HAP-1 (cell line): Measurements from ENCODE around the gene MRPL46.
A peak's percentile ranks its signal among the peaks of the same experiment; 100 is the strongest.
"Not testable (repeated sequence)": the region's sequence is repeated elsewhere in the genome, so short reads cannot be mapped to it uniquely, and the experiment has no call there.

Source experiments
- DNase-seq, 2 experiments: peaks; one replicate each; pipeline ENCODE4 v3.0.0-alpha.2; 2016 to 2020; ENCODE audit warnings: low spot score in 2 of 2
- H3K27me3 ChIP-seq: fragments of 250-450 bp; sonication (Bioruptor Pico); 2 replicates; pipeline ENCODE4 v1.5.1; 2020; ENCODE audit warnings: low read depth, mild to moderate bottlenecking, moderate library complexity
- H3K36me3 ChIP-seq: fragments of 250-450 bp; sonication (Bioruptor Pico); replicated peaks from 2 replicates; pipeline ENCODE4 v1.5.1; 2020; ENCODE audit warnings: mild to moderate bottlenecking
- H3K4me1 ChIP-seq: fragments of 250-450 bp; sonication (Bioruptor Pico); 2 replicates; pipeline ENCODE4 v1.5.1; 2020; ENCODE audit warnings: mild to moderate bottlenecking
- H3K4me3 ChIP-seq: fragments of 250-450 bp; sonication (Bioruptor Pico); 2 replicates; pipeline ENCODE4 v1.5.1; 2020; ENCODE audit warnings: mild to moderate bottlenecking, moderate library complexity
- H3K9me3 ChIP-seq: fragments of 250-450 bp; sonication (Bioruptor Pico); 2 replicates; pipeline ENCODE4 v1.5.1; 2020; ENCODE audit warnings: mild to moderate bottlenecking, moderate library complexity
- in situ Hi-C: fragments of 300-500 bp; cut with MboI; formaldehyde crosslinking; loops from 3 replicates; pipeline ENCODE4 v1.14.3; 2020; ENCODE audit warnings: low sequenced_read_pairs, inconsistent platforms, mixed read lengths

The MRPL46 gene

GRCh38 chr15:88470625-88471372 is 3.6 kb upstream of the MRPL46 start:
- DNase-seq = peak in 1 of 2 experiments; percentile 59
- in situ Hi-C loops = no loop called here
- Histone ChIP-seq H3K27me3 (no peaks in the 10 kb centered on the region), H3K36me3 (peaks cover 49% of the 10 kb centered on the region), H3K9me3 (no peaks in the 10 kb centered on the region), H3K4me1 (peaks cover 27% of the 10 kb centered on the region), H3K4me3 (no peak overlapping the region)

DNA sequence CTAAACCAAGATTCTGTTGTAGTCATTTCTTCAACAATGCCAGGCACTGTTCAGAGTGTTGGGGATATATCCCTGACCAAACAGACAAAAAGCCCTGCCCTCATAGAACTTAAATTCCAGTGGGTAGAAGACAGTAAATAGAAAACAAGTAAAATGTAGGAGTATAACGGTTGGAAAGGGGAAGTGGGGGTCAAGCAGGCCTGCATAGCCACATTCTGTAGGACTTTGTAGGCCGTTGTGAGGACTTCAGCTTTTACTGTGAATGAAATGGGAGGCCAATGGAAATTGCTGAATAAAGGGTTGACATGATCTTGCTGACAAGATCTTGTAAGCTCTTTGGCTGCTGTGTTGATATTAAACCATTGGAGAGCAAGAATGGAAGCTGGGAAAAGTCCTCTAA is 2.1 kb upstream of the MRPL46 start:
- Histone ChIP-seq H3K27me3 (no peaks in the 10 kb centered on the region), H3K36me3 (peaks cover 58% of the 10 kb centered on the region), H3K4me3 (no peak overlapping the region), H3K4me1 (peaks cover 27% of the 10 kb centered on the region), H3K9me3 (no peaks in the 10 kb centered on the region)
- in situ Hi-C loops = loop anchor here (5.0 kb wide), 1 partner anchor 433 kb away; no protein-coding TSS in a partner anchor
- no peak for DNase-seq

DNA sequence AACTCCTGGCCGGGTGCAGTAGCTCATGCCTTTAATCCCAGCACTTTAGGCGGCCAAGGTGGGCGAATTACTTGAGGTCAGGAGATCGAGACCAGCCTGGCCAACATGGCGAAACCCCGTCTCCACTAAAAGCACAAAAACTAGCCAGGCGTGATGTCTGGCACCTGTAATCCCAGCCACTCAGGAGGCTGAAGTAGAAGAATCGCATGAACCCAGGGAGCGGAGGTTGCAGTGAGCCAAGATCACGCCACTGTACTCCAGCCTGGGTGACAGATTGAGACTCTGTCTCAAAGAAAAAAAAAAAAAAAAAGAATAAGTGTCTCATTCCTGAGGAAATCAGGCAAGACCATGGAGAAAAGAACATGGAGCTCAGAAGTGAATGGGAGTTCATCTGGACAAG is 1.5 kb upstream of the MRPL46 start:
- Histone ChIP-seq H3K36me3 (peaks cover 63% of the 10 kb centered on the region), H3K4me1 (peaks cover 27% of the 10 kb centered on the region), H3K4me3 (peak overlapping the region; percentile 85)
- in situ Hi-C loops = loop anchor here (5.0 kb wide), 1 partner anchor 434 kb away; no protein-coding TSS in a partner anchor
- not testable (repeated sequence) for H3K27me3 ChIP-seq, H3K9me3 ChIP-seq
- peak in 1 of 2 experiments; percentile 4 for DNase-seq

- peak; percentile 47 to 74 for DNase-seq
- in situ Hi-C loops = loop anchor here (5.0 kb wide), 1 partner anchor 434 kb away; no protein-coding TSS in a partner anchor
- H3K4me3 ChIP-seq = peak overlapping the region; percentile 85
Observed at GRCh38 chr15:88467935-88468528, 844 bp upstream of the MRPL46 start.

DNA sequence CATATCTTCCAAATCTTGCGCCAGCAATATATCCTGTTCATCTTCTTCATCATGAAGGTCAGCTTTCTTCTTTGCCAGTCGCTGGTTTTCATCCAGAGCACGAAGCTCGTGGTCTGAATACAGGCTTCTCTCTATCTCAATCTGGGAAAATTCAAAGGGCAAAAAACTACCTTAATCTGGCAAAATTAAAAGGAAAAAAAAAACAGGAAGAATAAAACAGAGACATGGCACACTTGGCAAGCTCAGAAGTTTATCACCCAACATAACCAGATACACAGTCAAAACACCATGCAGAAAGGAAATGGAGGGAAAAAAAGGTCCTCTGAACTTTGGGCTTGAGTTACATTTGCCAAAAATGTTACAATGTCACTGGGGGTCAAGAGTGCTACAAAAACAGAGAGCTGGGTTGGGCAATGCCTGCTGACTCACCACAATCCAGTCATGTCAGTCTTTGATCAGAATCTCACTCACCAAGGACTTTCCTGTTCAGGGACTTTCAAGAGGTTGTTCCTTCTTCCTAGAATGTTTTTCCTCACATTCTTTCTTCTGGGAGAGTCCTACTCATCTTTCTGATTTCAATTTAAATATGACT is 1.5 kb downstream of the MRPL46 start:
- H3K27me3 ChIP-seq = no peaks in the 10 kb centered on the region
- H3K36me3 ChIP-seq = peaks cover 65% of the 10 kb centered on the region
- no peak for DNase-seq
- in situ Hi-C loops = loop anchor here (5.0 kb wide), 1 partner anchor 437 kb away; no protein-coding TSS in a partner anchor
- no peaks in the 10 kb centered on the region for H3K9me3 ChIP-seq
- peaks cover 20% of the 10 kb centered on the region for H3K4me1 ChIP-seq
- peak overlapping the region; percentile 85; the same call in 1 of the 2 replicates for H3K4me3 ChIP-seq

More at GRCh38 chr15:88467935-88468528, 844 bp upstream of the MRPL46 start:
- Histone ChIP-seq H3K36me3 (peaks cover 63% of the 10 kb centered on the region), H3K9me3 (no peaks in the 10 kb centered on the region), H3K27me3 (no peaks in the 10 kb centered on the region), H3K4me1 (peaks cover 27% of the 10 kb centered on the region)

GRCh38 chr15:88463870-88464532 is 3.2 kb downstream of the MRPL46 start:
- Histone ChIP-seq H3K36me3 (peaks cover 61% of the 10 kb centered on the region), H3K4me1 (peaks cover 14% of the 10 kb centered on the region), H3K9me3 (no peaks in the 10 kb centered on the region), H3K27me3 (no peaks in the 10 kb centered on the region), H3K4me3 (no peak overlapping the region)
- in situ Hi-C loops = no loop called here
- no peak for DNase-seq

- Histone ChIP-seq H3K36me3 (peaks cover 23% of the 10 kb centered on the region), H3K4me3 (no peak overlapping the region), H3K27me3 (no peaks in the 10 kb centered on the region), H3K9me3 (no peaks in the 10 kb centered on the region), H3K4me1 (no peaks in the 10 kb centered on the region)
- in situ Hi-C loops = no loop called here
- DNase-seq = no peak
Observed at GRCh38 chr15:88456733-88457132, 10.5 kb downstream of the MRPL46 start.

- H3K4me3 ChIP-seq = no peak overlapping the region
- in situ Hi-C loops = no loop called here
- H3K4me1 ChIP-seq = no peaks in the 10 kb centered on the region
- 0 out of 2 replicates have a peak, but pooled peaks cover 2% of the 10 kb centered on the region for H3K27me3 ChIP-seq
- DNase-seq = peak; percentile 77 to 85
- H3K36me3 ChIP-seq = peaks cover 16% of the 10 kb centered on the region
- H3K9me3 ChIP-seq = no peaks in the 10 kb centered on the region
Observed at GRCh38 chr15:88454867-88455810, 12.0 kb downstream of the MRPL46 start.

GRCh38 chr15:88454236-88454635 is 13.0 kb downstream of the MRPL46 start:
- Histone ChIP-seq H3K27me3 (0 out of 2 replicates have a peak, but pooled peaks cover 2% of the 10 kb centered on the region), H3K9me3 (no peaks in the 10 kb centered on the region), H3K4me1 (no peaks in the 10 kb centered on the region), H3K36me3 (peaks cover 8% of the 10 kb centered on the region), H3K4me3 (no peak overlapping the region)
- no peak for DNase-seq
- in situ Hi-C loops = no loop called here

- DNase-seq = no peak
- H3K9me3 ChIP-seq = no peaks in the 10 kb centered on the region
- in situ Hi-C loops = no loop called here
Observed at GRCh38 chr15:88453651-88454050, 13.5 kb downstream of the MRPL46 start.

GRCh38 chr15:88450125-88450798 is 16.9 kb downstream of the MRPL46 start:
- Histone ChIP-seq H3K4me1 (no peaks in the 10 kb centered on the region), H3K4me3 (no peak overlapping the region), H3K9me3 (no peaks in the 10 kb centered on the region), H3K27me3 (peaks cover 5% of the 10 kb centered on the region; the same call in 1 of the 2 replicates), H3K36me3 (no peaks in the 10 kb centered on the region)
- DNase-seq = peak; percentile 80 to 96
- in situ Hi-C loops = no loop called here

More at GRCh38 chr15:88453651-88454050, 13.5 kb downstream of the MRPL46 start:
- Histone ChIP-seq H3K36me3 (peaks cover 2% of the 10 kb centered on the region; the same call in 1 of the 2 replicates), H3K4me1 (no peaks in the 10 kb centered on the region), H3K4me3 (no peak overlapping the region), H3K27me3 (0 out of 2 replicates have a peak, but pooled peaks cover 2% of the 10 kb centered on the region)

GRCh38 chr15:88449581-88449980 is 17.6 kb downstream of the MRPL46 start:
- H3K9me3 ChIP-seq = no peaks in the 10 kb centered on the region
- DNase-seq = no peak
- H3K27me3 ChIP-seq = peaks cover 5% of the 10 kb centered on the region; the same call in 1 of the 2 replicates
- no peaks in the 10 kb centered on the region for H3K4me1 ChIP-seq
- in situ Hi-C loops = no loop called here
- H3K4me3 ChIP-seq = no peak overlapping the region
- no peaks in the 10 kb centered on the region for H3K36me3 ChIP-seq
